Diencephalon (tissue), 1 donor: ENCODE results near the gene UBE2Z. TPM values are rescaled to one million over a fixed set of nuclear protein-coding genes. Genes with fewer than 3 reads are reported as not detected.

Experiments used
- small RNA-seq: library from RNA; depleted of rRNA; stranded (forward); fragments of <200 nt; gene quantifications from one replicate; pipeline ENCODE3, GENCODE V24; 2014
- total RNA-seq: library from RNA; depleted of rRNA; stranded (reverse); fragments of >200 nt; gene quantifications from one replicate; pipeline ENCODE4 v1.2.3, GENCODE V29; 2014

The UBE2Z gene
- total RNA-seq = 66.7 TPM

GRCh38 chr17:48908047-48908843 lies at the start of gene UBE2Z:
TSS of gene UBE2Z (plus strand) at chr17:48908407. CDS start at chr17:48908504, 97 bp downstream.

DNA sequence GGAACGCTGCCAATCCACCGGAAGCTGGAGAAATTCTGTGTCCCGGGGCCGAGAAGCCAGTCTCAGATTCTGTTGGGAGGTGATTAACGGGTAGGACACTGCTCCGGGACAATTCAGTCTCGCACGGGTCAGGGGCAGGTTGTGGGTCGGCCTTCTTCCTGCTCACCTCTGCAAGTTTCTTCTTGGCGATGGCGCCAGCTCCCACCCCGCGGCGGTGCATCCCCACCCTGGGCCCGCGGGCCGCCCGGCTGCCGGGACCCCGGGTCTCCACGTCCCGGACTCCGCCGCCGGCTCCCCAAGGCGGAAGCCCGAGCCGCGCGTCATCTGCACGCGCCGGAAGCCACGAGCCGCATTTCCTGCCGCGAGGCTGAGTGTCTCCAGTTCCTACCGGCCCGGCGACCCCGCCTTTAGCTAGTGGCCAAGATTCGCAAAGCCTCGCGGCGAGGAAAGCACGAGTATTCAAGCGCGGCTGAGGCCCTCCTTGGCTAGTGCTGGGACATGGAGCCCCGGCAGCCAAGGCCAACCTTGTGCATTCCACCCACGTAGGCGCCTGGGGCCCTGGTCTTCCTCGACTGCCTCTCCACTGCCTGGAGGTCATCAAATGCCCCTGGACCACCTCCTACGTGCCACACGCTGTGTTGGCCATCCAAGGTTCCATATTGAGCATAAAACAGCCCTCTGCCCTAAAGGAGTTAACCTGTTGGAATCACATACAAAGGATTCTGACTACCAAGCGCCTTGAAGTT lies 36.5 kb downstream of the UBE2Z start, which contains the start of gene SNF8:
SNF8 (minus strand) TSS at position 328 of the 746 bp plus-strand sequence; CDS start at position 220, 108 bp downstream.

Small RNAs within 50 kb of the gene (small RNA-seq; reads per million reads assigned to genes)
- not detected for gene AC068531.1
- not detected for gene RF00263
- not detected for gene RF01210
- gene RNU1-42P = 0.18 reads per million

Other genes with a start within 250 kb of the UBE2Z start
- gene PRAC1, start 185.9 kb upstream of the UBE2Z start, total RNA-seq = not detected
- not detected for gene PRAC2, start 185.2 kb upstream of the UBE2Z start, total RNA-seq
- not detected for gene HOXB13, start 179.7 kb upstream of the UBE2Z start, total RNA-seq
- gene TTLL6, start 91.2 kb upstream of the UBE2Z start, total RNA-seq = 0.46 TPM
- gene CALCOCO2, start 77.4 kb upstream of the UBE2Z start, total RNA-seq = 21.7 TPM
- gene ATP5MC1, start 15.6 kb upstream of the UBE2Z start, total RNA-seq = 73.1 TPM
- gene SNF8, start 36.4 kb downstream of the UBE2Z start, total RNA-seq = 43.8 TPM
- gene GIP, start 60.2 kb downstream of the UBE2Z start, total RNA-seq = not detected
- 2.8 TPM for gene IGF2BP1, start 89.0 kb downstream of the UBE2Z start, total RNA-seq
- under 0.01 TPM for gene B4GALNT2, start 224.4 kb downstream of the UBE2Z start, total RNA-seq